ENCODE measurements around the gene SPINK5.

Gene SPINK5

GRCh38 chr5:148090146-148090772 lies 26.5 kb downstream of the SPINK5 start:
- in situ Hi-C loops (cut with MboI; ENCODE audit: low pct_unique_long_range_greater_than_20kb, low sequenced_read_pairs, unreplicated experiment), result no loop called here

GRCh38 chr5:148090773-148091250 lies 27.0 kb downstream of the SPINK5 start:
- in situ Hi-C loops (cut with MboI; ENCODE audit: low pct_unique_long_range_greater_than_20kb, low sequenced_read_pairs, unreplicated experiment), result no loop called here
- no peak for DNase-seq (ENCODE audit: low spot score)
- no peak for TF ChIP-seq CTCF (IDR thresholded peaks at IDR 0.05; ENCODE audit: extremely low read depth, insufficient read depth, missing control alignments)

More at GRCh38 chr5:148090146-148090772, 26.5 kb downstream of the SPINK5 start:
- no peak for TF ChIP-seq CTCF (IDR thresholded peaks at IDR 0.05; ENCODE audit: extremely low read depth, insufficient read depth, missing control alignments)
- no peak for DNase-seq (ENCODE audit: low spot score)

- in situ Hi-C loops (cut with MboI; ENCODE audit: low pct_unique_long_range_greater_than_20kb, low sequenced_read_pairs, unreplicated experiment), result no loop called here
- DNase-seq (ENCODE audit: low spot score), result no peak
- TF ChIP-seq CTCF (IDR thresholded peaks at IDR 0.05; ENCODE audit: extremely low read depth, insufficient read depth, missing control alignments), result no peak
Measured at GRCh38 chr5:148091991-148092964, 28.5 kb downstream of the SPINK5 start.

- no peak for TF ChIP-seq CTCF (IDR thresholded peaks at IDR 0.05; ENCODE audit: extremely low read depth, insufficient read depth, missing control alignments)
Measured at GRCh38 chr5:148094336-148094735, 30.6 kb downstream of the SPINK5 start.

GRCh38 chr5:148104226-148104625 lies 40.4 kb downstream of the SPINK5 start:
- DNase-seq (ENCODE audit: low spot score), result no peak
- TF ChIP-seq CTCF (IDR thresholded peaks at IDR 0.05; ENCODE audit: extremely low read depth, insufficient read depth, missing control alignments), result no peak
- in situ Hi-C loops (cut with MboI; ENCODE audit: low pct_unique_long_range_greater_than_20kb, low sequenced_read_pairs, unreplicated experiment), result no loop called here

More at GRCh38 chr5:148094336-148094735, 30.6 kb downstream of the SPINK5 start:
- no peak for DNase-seq (ENCODE audit: low spot score)
- in situ Hi-C loops (cut with MboI; ENCODE audit: low pct_unique_long_range_greater_than_20kb, low sequenced_read_pairs, unreplicated experiment), result no loop called here

- in situ Hi-C loops (cut with MboI; ENCODE audit: low pct_unique_long_range_greater_than_20kb, low sequenced_read_pairs, unreplicated experiment), result no loop called here
- TF ChIP-seq CTCF (IDR thresholded peaks at IDR 0.05; ENCODE audit: extremely low read depth, insufficient read depth, missing control alignments), result no peak
- no peak for DNase-seq (ENCODE audit: low spot score)
Measured at GRCh38 chr5:148107608-148108007, 43.8 kb downstream of the SPINK5 start.

Data from GM13977 (cell line).